Measurements from ENCODE around the gene MUC22.
A peak's percentile ranks its signal among the peaks of the same experiment; 100 is the strongest.
"Not testable (repeated sequence)": the region's sequence is repeated elsewhere in the genome, so short reads cannot be mapped to it uniquely, and the experiment has no call there.

The MUC22 gene

DNA sequence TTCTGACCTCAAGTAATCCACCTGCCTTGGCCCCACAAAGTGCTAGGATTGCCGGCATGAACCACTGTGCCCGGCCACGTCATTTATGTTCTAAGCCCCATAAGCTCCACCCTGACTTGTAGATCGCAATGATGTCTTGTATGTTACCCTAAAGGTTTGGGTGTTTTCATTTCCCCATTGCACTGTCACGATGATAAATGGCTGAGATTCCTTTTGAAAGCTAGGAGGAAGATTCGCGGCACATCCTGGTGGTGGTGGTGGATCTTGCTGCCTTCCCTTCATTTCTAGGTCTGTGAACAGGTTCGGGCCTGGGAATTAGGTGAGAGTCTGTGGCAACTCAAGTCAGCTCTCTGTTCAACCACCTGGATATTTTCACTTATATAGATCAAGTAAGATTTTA is 28.3 kb downstream of the MUC22 start:
- Mint-ChIP-seq H3K36me3 (ENCODE audit: low read depth) (no peaks in the 10 kb centered on the region), H3K9me3 (no peaks in the 10 kb centered on the region), H3K4me1 (peaks cover 7% of the 10 kb centered on the region), H3K27ac (no peak overlapping the region), H3K4me3 (no peak overlapping the region), H3K27me3 (peaks cover 13% of the 10 kb centered on the region)
- DNase-seq (no peak), ATAC-seq (no peak)

DNA sequence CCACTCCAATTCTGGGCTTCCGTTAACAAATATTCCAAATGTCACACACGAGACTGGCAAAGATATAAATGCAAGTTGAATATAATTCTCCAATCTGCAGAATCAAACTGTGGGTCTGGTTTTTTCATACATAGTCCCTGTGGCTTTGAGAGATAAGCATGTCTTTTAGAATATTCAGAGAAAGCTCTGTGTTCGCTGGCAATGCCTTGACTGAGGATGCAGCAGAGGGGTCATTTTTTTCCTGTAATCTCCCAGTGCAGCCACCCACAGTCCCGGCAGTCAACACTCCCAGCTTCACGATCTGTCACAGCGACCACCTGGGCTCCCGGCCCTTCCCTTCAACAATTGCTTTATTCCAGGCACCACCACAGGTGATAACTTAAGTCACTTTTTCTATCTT is 30.5 kb downstream of the MUC22 start:
- no peak for DNase-seq
- Mint-ChIP-seq H3K4me3 (no peak overlapping the region), H3K4me1 (peaks cover 7% of the 10 kb centered on the region), H3K36me3 (ENCODE audit: low read depth) (no peaks in the 10 kb centered on the region), H3K27me3 (peaks cover 11% of the 10 kb centered on the region), H3K9me3 (no peaks in the 10 kb centered on the region), H3K27ac (no peak overlapping the region)
- ATAC-seq, result no peak

DNA sequence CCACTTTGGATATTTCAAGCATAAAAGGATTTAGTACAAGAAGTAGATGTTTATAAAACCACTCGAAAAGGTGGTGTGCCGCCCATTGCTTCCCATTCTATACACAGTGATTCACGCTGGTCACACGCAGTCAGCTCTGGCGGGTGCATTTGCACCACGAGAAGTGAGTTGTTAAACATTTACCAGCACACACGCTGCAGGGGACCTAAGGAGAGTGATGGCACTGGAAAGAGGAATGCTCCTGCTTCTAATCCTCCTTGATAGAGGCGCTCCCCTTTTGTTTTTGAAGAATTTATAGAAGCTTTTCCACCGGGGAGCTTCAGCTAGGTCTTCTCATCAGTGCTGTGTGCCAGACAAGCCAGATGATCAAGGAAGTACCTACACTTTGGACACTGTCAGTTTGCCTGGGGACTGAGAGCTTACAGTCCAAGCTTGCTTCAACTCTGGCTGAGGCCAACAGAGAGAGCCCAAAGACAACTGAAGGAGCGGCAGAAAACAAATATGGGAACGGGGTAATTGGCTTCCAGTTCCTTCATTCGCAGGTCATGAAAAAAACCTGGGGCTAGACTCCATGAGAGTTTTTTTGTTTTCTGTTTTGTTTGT is 31.2 kb downstream of the MUC22 start:
- no peak for ATAC-seq
- Mint-ChIP-seq H3K4me1 (peaks cover 7% of the 10 kb centered on the region), H3K4me3 (no peak overlapping the region), H3K27me3 (peaks cover 15% of the 10 kb centered on the region), H3K27ac (no peak overlapping the region), H3K9me3 (no peaks in the 10 kb centered on the region), H3K36me3 (ENCODE audit: low read depth) (no peaks in the 10 kb centered on the region)
- no peak for DNase-seq

DNA sequence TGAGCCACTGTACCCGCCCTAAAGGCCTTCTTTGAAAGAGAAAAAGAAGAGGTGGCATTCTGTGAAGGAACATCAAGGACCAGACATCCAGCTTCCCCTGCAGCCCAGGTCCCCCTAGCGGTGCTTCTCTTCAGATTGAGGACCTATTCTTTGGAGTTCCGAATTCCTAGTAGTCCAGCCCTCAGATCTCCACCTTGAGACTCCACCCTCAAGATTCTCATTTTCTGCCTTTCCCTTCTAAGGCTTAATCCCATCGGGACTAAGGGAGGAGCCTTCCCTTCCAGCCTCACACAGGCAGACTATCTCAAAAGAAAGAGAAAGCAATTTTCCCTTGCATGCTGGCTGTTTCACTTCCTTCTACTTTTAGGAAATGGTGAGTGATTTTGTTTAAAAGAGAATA is 32.5 kb downstream of the MUC22 start:
- DNase-seq (peak; percentile 23), ATAC-seq (no peak)
- no peaks in the 10 kb centered on the region for H3K36me3 Mint-ChIP-seq (ENCODE audit: low read depth)
- H3K27ac Mint-ChIP-seq, result no peak overlapping the region
- no peaks in the 10 kb centered on the region for H3K9me3 Mint-ChIP-seq
- no peak overlapping the region for H3K4me3 Mint-ChIP-seq
- H3K4me1 Mint-ChIP-seq, result peaks cover 7% of the 10 kb centered on the region
- peaks cover 13% of the 10 kb centered on the region for H3K27me3 Mint-ChIP-seq

DNA sequence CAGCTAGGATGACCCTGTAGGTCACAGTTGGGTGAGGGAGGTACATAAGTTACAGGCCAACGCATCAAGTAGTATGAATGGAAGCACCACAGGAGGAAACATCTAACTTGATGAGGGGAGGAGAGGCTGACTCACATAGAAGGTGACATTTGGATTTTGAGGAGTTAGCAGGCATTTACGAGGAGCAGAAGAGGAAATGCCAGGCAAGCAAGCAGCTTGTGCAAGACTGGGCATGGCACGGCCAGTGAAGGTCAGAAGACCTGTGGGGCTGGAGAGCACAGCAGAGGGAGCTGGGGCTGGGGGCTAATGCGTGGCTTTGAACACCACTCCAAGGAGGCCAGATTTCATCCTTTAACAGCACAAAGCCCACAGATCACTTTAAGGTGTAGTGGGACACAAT is 37.8 kb downstream of the MUC22 start:
- Mint-ChIP-seq H3K4me1 (peaks cover 2% of the 10 kb centered on the region), H3K4me3 (no peak overlapping the region), H3K27me3 (peaks cover 23% of the 10 kb centered on the region), H3K9me3 (no peaks in the 10 kb centered on the region), H3K36me3 (ENCODE audit: low read depth) (no peaks in the 10 kb centered on the region), H3K27ac (no peak overlapping the region)
- ATAC-seq (no peak), DNase-seq (no peak)

DNA sequence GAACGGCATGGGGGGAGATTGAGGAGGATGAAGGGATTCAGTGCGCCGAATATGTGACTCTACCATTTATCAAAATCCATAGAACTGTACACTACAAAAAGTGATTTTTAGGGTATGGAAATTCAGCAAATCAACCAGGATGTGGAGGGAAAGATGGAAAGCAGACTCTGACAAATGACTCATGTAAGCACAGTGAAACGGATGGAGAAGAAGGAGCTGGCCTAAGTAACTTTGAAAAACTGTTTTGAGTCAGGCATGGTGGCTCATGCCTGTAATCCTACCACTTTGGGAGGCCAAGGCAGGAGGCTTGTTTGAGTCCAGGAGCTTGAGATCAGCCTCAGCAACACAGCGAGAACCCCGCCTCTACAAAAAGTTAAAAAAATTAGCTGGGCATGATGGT is 39.2 kb downstream of the MUC22 start:
- H3K9me3 Mint-ChIP-seq, result no peaks in the 10 kb centered on the region
- no peak for ATAC-seq
- no peak for DNase-seq
- peaks cover 37% of the 10 kb centered on the region for H3K27me3 Mint-ChIP-seq
- no peak overlapping the region for H3K4me3 Mint-ChIP-seq
- H3K27ac Mint-ChIP-seq, result no peak overlapping the region
- H3K4me1 Mint-ChIP-seq, result no peaks in the 10 kb centered on the region
- no peaks in the 10 kb centered on the region for H3K36me3 Mint-ChIP-seq (ENCODE audit: low read depth)

DNA sequence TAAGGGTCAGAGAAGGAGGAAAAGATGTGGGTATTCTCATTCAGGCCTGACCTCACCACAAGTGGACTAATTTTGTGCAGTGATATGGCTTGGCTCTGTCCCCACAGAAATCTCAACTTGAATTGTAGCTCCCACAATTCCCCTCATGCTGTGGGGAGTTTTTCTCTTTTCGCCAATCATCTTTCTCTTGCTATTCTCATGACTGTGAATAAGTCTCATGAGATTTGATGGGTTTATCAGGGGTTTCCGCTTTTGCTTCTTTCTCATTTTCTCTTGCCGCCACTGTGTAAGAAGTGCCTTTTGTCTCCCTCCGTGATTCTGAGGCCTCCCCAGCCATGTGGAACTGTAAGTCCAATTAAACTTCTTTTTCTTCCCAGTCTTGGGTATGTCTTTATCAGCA is 42.9 kb downstream of the MUC22 start:
- not testable (repeated sequence) for H3K4me3 Mint-ChIP-seq; H3K9me3 Mint-ChIP-seq; H3K4me1 Mint-ChIP-seq; DNase-seq; H3K36me3 Mint-ChIP-seq (ENCODE audit: low read depth); ATAC-seq; H3K27ac Mint-ChIP-seq
- peaks cover 37% of the 10 kb centered on the region for H3K27me3 Mint-ChIP-seq

DNA sequence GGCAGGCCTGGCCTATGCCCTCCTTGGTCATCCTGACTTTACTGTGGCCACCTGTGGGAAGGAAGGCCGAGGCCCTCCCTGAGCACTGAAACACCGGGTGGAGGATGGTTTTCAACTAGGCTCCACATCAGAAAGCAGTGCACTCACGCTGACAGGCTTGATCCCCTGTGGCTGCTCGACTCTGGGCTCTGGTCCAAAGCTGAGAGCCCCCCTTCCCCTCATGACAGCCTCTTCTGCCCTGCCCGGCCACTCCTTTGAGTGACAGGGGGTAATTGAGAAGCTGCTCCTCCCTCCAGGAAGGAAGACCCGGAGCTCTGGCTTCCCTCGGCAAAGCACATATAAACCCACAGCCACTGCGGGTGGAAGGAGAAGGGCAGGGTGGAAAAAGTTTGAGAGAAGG is 43.6 kb downstream of the MUC22 start:
- ATAC-seq (no peak), DNase-seq (no peak)
- no peak overlapping the region for H3K4me3 Mint-ChIP-seq
- no peak overlapping the region for H3K27ac Mint-ChIP-seq
- peaks cover 34% of the 10 kb centered on the region for H3K27me3 Mint-ChIP-seq
- H3K9me3 Mint-ChIP-seq, result no peaks in the 10 kb centered on the region
- peaks cover 5% of the 10 kb centered on the region for H3K4me1 Mint-ChIP-seq
- no peaks in the 10 kb centered on the region for H3K36me3 Mint-ChIP-seq (ENCODE audit: low read depth)

DNA sequence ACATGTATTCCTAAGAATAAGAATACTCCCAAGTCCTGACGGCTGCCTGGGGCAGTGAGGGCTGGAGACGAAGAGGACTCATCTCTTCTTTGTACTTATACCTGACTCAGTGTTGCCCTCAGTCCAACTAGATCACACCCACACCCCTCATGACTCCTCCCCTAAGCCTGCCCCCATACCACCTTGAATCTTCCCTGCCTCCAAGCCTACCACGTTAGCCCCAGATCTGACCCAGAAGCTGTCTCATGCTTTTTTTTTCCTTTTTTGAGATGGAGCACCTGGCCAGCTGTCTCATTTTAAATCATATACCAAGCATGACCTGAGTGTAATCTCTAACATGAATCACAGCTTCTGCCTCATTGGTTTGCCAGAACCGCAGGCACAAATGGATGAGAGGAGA is 45.2 kb downstream of the MUC22 start:
- ATAC-seq, result no peak
- Mint-ChIP-seq H3K4me1 (peaks cover 5% of the 10 kb centered on the region), H3K36me3 (ENCODE audit: low read depth) (no peaks in the 10 kb centered on the region), H3K27me3 (peaks cover 31% of the 10 kb centered on the region), H3K4me3 (no peak overlapping the region), H3K27ac (no peak overlapping the region), H3K9me3 (no peaks in the 10 kb centered on the region)
- no peak for DNase-seq

DNA sequence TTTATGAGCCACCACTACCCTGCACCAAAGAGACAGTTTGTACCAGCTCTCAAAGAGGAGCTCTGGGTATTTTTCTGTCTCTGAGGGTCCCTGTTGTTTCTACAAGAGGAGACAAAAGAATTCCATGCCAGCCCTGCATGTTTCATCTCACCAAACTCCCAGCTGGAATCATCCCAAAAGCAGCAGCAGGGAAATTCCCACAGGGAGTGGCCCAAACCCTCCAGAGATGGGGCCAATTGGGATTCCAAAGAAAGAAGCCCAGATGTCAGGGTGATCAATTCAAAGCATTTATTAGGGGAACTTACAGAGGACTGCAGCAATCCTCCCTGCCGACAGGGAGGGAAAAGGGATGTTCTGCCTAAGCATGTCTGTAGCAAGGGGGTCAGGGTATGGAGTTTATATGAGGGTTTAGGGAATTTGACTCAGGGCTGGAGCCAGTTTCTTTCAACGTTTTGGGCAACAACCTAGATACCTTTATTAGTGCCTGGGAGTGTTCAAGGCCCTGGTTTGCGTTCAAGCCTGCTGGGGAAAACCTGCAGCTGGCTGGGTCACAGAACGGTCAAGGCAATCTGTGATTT is 47.2 kb downstream of the MUC22 start:
- Mint-ChIP-seq H3K4me1 (peaks cover 5% of the 10 kb centered on the region), H3K9me3 (no peaks in the 10 kb centered on the region), H3K27me3 (peaks cover 29% of the 10 kb centered on the region), H3K27ac (no peak overlapping the region), H3K36me3 (ENCODE audit: low read depth) (no peaks in the 10 kb centered on the region), H3K4me3 (no peak overlapping the region)
- no peak for ATAC-seq
- no peak for DNase-seq

DNA sequence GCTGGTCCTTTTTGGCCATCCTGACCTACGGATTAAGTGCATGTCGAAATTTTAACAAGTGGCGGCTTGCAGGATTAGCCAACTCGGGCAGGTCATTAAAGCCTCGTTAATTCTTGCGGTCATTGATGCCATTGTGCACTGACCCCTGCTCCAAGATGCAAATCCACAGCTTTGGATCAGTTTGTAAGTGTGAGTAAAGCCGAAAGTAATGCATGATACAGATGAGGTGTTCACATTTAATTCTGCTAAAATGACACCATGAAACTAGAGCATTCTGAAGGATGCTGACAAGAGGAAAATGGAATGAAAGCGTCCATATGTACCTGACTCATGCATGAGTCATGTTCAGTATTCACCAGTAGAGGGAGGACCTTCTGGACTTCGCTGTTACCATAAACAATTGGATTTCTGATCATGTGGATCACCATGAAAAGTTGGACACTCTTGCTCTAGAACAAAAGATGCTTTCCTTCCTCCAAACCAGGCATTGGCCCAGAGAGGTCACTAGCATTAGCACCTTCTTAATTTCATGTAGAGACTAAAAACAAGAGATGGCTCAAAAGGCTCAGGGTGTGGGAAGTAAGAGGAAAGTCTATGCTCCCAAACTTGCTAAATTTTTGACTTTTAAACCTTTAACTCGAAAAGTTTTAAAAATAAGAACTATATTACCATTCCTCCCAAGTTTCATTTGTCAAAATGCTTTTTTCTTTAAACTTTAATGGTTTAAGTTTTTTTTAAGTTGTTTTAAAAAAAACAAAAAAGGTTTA is 48.0 kb downstream of the MUC22 start:
- peak; percentile 66 for ATAC-seq
- no peak for DNase-seq
- Mint-ChIP-seq H3K36me3 (ENCODE audit: low read depth) (no peaks in the 10 kb centered on the region), H3K4me1 (peaks cover 5% of the 10 kb centered on the region), H3K27ac (no peak overlapping the region), H3K4me3 (no peak overlapping the region), H3K27me3 (peaks cover 24% of the 10 kb centered on the region), H3K9me3 (no peaks in the 10 kb centered on the region)

DNA sequence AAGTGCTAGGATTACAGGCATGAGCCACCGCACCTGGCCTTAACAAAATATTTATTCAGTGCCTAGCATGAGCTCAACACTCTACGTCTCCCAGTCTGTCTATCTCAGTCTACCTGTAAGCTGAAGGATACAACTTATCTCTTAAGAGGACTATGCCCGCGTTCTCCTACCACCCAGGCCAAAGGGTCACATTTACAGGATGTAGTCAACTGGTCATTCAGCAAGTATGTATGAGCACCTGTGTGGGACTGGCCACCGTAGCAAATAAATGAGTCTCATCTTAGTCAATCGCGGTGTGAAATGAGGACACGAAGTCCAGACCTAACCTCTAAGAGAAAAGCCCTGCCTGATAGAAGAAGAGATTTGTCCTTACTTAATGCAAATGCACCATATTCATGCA is 49.9 kb downstream of the MUC22 start:
- Mint-ChIP-seq H3K9me3 (no peaks in the 10 kb centered on the region), H3K27me3 (peaks cover 11% of the 10 kb centered on the region), H3K4me3 (no peak overlapping the region), H3K4me1 (peaks cover 5% of the 10 kb centered on the region), H3K36me3 (ENCODE audit: low read depth) (no peaks in the 10 kb centered on the region), H3K27ac (no peak overlapping the region)
- DNase-seq, result no peak
- ATAC-seq, result no peak

DNA sequence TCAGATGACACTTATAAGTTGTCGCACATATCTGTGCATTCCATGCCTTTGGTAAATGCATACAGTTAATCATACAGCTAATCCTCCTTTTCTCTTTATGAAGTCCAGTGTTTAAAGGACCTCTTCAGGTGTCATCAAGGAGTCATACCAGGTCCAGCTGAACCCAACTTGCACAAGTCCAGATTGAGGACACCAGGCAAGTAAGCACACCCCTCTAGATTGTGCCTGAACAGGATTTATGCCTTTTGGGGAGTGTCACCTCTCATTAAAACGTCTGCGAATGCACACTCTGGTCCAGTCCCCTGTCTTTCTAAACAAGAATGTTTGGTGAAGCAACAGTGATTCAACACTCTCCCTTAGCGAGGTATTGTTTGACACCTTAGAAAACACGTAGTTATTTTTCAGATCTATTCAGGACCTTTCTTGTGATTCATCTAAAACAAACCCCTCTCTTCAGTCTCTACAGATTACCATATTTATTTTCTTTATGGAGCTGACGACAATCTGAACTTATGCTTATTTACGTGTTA is 53.7 kb downstream of the MUC22 start:
- no peaks in the 10 kb centered on the region for H3K36me3 Mint-ChIP-seq (ENCODE audit: low read depth)
- peaks cover under 1% of the 10 kb centered on the region for H3K4me1 Mint-ChIP-seq
- H3K27me3 Mint-ChIP-seq, result peaks cover 5% of the 10 kb centered on the region
- no peak overlapping the region for H3K27ac Mint-ChIP-seq
- DNase-seq (no peak), ATAC-seq (no peak)
- H3K4me3 Mint-ChIP-seq, result no peak overlapping the region
- H3K9me3 Mint-ChIP-seq, result no peaks in the 10 kb centered on the region

DNA sequence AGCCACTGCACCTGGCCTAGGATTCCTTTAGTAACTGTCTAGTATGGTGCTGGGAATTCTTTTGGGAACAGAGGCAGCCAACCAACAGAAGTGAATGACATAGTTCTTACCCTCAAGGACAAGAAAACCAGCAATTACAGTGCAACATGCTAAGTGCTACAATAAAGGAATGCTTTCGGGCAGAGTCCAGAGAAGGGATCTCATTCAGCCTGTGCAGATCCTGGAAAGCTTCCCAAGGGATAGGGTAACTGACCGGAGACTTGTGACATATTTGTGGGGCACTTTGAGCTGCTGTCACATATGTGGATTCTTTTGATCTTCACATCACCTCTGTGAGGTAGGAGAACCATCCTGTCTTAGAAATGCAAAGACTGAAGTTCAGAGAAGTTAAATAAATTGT is 55.3 kb downstream of the MUC22 start:
- DNase-seq, result no peak
- H3K4me3 Mint-ChIP-seq, result no peak overlapping the region
- H3K4me1 Mint-ChIP-seq, result peaks cover 4% of the 10 kb centered on the region
- H3K9me3 Mint-ChIP-seq, result no peaks in the 10 kb centered on the region
- H3K27me3 Mint-ChIP-seq, result peaks cover 5% of the 10 kb centered on the region
- ATAC-seq, result no peak
- no peaks in the 10 kb centered on the region for H3K36me3 Mint-ChIP-seq (ENCODE audit: low read depth)
- H3K27ac Mint-ChIP-seq, result no peak overlapping the region

DNA sequence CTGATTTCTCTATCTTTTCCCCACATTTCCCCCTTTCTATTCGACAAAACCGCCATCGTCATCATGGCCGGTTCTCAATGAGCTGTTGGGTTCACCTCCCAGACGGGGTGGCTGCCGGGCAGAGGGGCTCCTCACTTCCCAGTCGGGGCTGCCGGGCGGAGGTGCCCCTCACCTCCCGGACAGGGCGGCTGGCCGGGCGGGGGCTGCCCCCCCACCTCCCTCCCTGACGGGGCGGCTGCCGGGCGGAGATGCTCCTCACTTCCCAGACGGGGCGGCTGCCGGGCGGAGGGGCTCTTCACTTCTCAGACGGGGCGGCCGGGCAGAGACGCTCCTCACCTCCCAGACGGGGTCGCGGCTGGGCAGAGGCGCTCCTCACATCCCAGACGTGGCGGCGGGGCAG is 56.8 kb downstream of the MUC22 start:
- H3K9me3 Mint-ChIP-seq; H3K4me3 Mint-ChIP-seq; H3K27me3 Mint-ChIP-seq; DNase-seq; H3K36me3 Mint-ChIP-seq (ENCODE audit: low read depth); ATAC-seq; H3K4me1 Mint-ChIP-seq; H3K27ac Mint-ChIP-seq: not testable (repeated sequence)

Data from activated naive CD8-positive, alpha-beta T cell treated with anti-CD3 and anti-CD28 coated beads, Interleukin-2, amount 50 U/mL, for 24 hours (primary cell).